ENCODE measurements around the gene CCDC18.

The CCDC18 gene

GRCh38 chr1:93180723-93181613 lies at the start of gene CCDC18:
Gene CCDC18, plus strand, starts transcription at chr1:93180724. Its CDS starts 2,638 bp downstream, at chr1:93183362.
- peak within 1 kb of the TSS; percentile 75 for H3K4me3 ChIP-seq (ENCODE audit: low read depth, low read length)
- TF ChIP-seq CTCF (IDR thresholded peaks at IDR 0.05; ENCODE audit: borderline replicate concordance, insufficient read depth, low read depth, low read length), result no peak

GRCh38 chr1:93132638-93133037 lies 47.9 kb upstream of the CCDC18 start:
- no peak overlapping the region for H3K4me3 ChIP-seq (ENCODE audit: low read depth, low read length)
- no peak for TF ChIP-seq CTCF (IDR thresholded peaks at IDR 0.05; ENCODE audit: borderline replicate concordance, insufficient read depth, low read depth, low read length)

- TF ChIP-seq CTCF (IDR thresholded peaks at IDR 0.05; ENCODE audit: borderline replicate concordance, insufficient read depth, low read depth, low read length), result no peak
- no peak overlapping the region for H3K4me3 ChIP-seq (ENCODE audit: low read depth, low read length)
Measured at GRCh38 chr1:93136445-93136844, 44.1 kb upstream of the CCDC18 start.

- H3K4me3 ChIP-seq (ENCODE audit: low read depth, low read length), result no peak overlapping the region
- no peak for TF ChIP-seq CTCF (IDR thresholded peaks at IDR 0.05; ENCODE audit: borderline replicate concordance, insufficient read depth, low read depth, low read length)
Measured at GRCh38 chr1:93137604-93138292, 42.8 kb upstream of the CCDC18 start.

GRCh38 chr1:93140106-93140505 lies 40.4 kb upstream of the CCDC18 start:
- no peak overlapping the region for H3K4me3 ChIP-seq (ENCODE audit: low read depth, low read length)
- no peak for TF ChIP-seq CTCF (IDR thresholded peaks at IDR 0.05; ENCODE audit: borderline replicate concordance, insufficient read depth, low read depth, low read length)

- no peak for TF ChIP-seq CTCF (IDR thresholded peaks at IDR 0.05; ENCODE audit: borderline replicate concordance, insufficient read depth, low read depth, low read length)
- H3K4me3 ChIP-seq (ENCODE audit: low read depth, low read length), result no peak overlapping the region
Measured at GRCh38 chr1:93142161-93142560, 38.4 kb upstream of the CCDC18 start.

Data from GM12875 (cell line).